HG03442 (cell line): ENCODE results near the gene NR4A1.

ENCODE experiments used
- ATAC-seq: cut with Tn5 transposase; IDR thresholded peaks from one replicate; pipeline ENCODE4 v1.9.1; 2021; ENCODE audit warnings: mild to moderate bottlenecking, moderate library complexity; ENCODE audit not compliant: unreplicated experiment

The NR4A1 gene

GRCh38 chr12:52041035-52041434, 10.2 kb upstream of the NR4A1 start:
- ATAC-seq: no peak

- no peak for ATAC-seq
Measured at GRCh38 chr12:52041695-52042123, 9.5 kb upstream of the NR4A1 start.

GRCh38 chr12:52042706-52043385, 8.4 kb upstream of the NR4A1 start:
- no peak for ATAC-seq

- ATAC-seq: no peak
Measured at GRCh38 chr12:52043386-52044212, 7.6 kb upstream of the NR4A1 start.

- ATAC-seq: no peak
Measured at GRCh38 chr12:52044292-52044983, 6.8 kb upstream of the NR4A1 start.

- no peak for ATAC-seq
Measured at GRCh38 chr12:52045794-52046199, 5.4 kb upstream of the NR4A1 start.

GRCh38 chr12:52046859-52047258, 4.4 kb upstream of the NR4A1 start:
- no peak for ATAC-seq

GRCh38 chr12:52049286-52049685, 2.0 kb upstream of the NR4A1 start:
- no peak for ATAC-seq

GRCh38 chr12:52049688-52050087, 1.6 kb upstream of the NR4A1 start:
- ATAC-seq: no peak

GRCh38 chr12:52050116-52050757, 1.0 kb upstream of the NR4A1 start:
- no peak for ATAC-seq

- no peak for ATAC-seq
Measured at GRCh38 chr12:52052468-52053186, 1.4 kb downstream of the NR4A1 start.

- no peak for ATAC-seq
Measured at GRCh38 chr12:52053536-52054209, 2.4 kb downstream of the NR4A1 start.

- ATAC-seq: no peak
Measured at GRCh38 chr12:52054231-52054832, 3.1 kb downstream of the NR4A1 start.

GRCh38 chr12:52054833-52055730, 3.8 kb downstream of the NR4A1 start:
- ATAC-seq: no peak

GRCh38 chr12:52055731-52056711, 4.8 kb downstream of the NR4A1 start:
- ATAC-seq: no peak

- no peak for ATAC-seq
Measured at GRCh38 chr12:52056801-52057637, 5.8 kb downstream of the NR4A1 start.
